HL-60 (cell line): ENCODE measurements around the gene ALDH3A2.

Experiments used
- CTCF ChIP-seq: IDR thresholded peaks from one replicate; pipeline ENCODE4 v1.5.1; 2011; ENCODE audit warnings: low read length, control low read depth, inconsistent platforms; ENCODE audit not compliant: insufficient read depth
- POLR2AphosphoS5 ChIP-seq: IDR thresholded peaks from 2 replicates; pipeline ENCODE4 v1.6.1; 2012; ENCODE audit warnings: low read depth
- TF ChIP-seq, protein P1 (sequence below): IDR thresholded peaks from 2 replicates; pipeline ENCODE4 v1.6.1; 2012; ENCODE audit warnings: low read depth; ENCODE audit not compliant: insufficient replicate concordance

DNA sequence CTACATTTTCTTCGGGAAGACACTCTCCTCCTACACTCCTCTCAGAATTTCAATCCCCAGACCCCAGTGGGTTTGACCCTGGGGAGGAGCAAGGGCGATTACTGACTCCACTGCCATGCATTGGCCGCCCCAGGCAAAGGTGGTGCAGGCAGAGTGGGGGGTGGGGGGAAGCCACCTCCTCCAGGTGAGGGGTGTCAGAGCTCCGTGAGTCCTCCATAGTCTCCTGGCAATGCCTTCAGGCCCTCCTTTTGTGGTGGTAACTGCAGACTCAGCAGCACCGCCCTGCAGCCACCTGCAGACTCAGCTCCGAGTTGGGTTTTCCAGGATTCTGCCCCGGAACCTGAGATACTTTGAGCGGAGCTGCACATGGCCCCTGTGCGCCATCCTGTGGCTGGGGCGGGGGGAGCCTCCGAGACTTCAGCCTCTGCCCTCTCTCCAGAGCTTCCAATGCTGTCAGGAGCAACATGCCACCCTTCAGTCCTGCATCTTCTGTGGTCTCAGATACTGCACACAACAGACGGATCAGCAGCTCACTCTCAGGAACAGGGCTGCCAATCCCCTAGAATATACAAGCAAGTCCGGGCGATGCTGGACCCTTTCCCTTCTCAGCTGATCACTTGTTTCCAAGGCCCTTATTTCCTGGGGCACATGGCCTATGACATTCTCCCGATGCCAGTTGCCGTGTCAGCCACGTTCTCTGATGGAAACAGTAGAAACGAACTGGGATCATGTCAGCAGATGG lies 70.2 kb downstream of the ALDH3A2 start:
- no peak for TF ChIP-seq CTCF
- no peak for TF ChIP-seq POLR2AphosphoS5
- TF ChIP-seq, protein P1, sequence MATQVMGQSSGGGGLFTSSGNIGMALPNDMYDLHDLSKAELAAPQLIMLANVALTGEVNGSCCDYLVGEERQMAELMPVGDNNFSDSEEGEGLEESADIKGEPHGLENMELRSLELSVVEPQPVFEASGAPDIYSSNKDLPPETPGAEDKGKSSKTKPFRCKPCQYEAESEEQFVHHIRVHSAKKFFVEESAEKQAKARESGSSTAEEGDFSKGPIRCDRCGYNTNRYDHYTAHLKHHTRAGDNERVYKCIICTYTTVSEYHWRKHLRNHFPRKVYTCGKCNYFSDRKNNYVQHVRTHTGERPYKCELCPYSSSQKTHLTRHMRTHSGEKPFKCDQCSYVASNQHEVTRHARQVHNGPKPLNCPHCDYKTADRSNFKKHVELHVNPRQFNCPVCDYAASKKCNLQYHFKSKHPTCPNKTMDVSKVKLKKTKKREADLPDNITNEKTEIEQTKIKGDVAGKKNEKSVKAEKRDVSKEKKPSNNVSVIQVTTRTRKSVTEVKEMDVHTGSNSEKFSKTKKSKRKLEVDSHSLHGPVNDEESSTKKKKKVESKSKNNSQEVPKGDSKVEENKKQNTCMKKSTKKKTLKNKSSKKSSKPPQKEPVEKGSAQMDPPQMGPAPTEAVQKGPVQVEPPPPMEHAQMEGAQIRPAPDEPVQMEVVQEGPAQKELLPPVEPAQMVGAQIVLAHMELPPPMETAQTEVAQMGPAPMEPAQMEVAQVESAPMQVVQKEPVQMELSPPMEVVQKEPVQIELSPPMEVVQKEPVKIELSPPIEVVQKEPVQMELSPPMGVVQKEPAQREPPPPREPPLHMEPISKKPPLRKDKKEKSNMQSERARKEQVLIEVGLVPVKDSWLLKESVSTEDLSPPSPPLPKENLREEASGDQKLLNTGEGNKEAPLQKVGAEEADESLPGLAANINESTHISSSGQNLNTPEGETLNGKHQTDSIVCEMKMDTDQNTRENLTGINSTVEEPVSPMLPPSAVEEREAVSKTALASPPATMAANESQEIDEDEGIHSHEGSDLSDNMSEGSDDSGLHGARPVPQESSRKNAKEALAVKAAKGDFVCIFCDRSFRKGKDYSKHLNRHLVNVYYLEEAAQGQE: no peak
